H9 (cell line): ENCODE measurements around the gene CETP. TPM values are rescaled to one million over a fixed set of nuclear protein-coding genes. Genes with fewer than 3 reads are reported as not detected.

Experiments
- DNase-seq: peaks from one replicate; pipeline ENCODE4 v3.0.0-alpha.2; 2017
- H2AFZ ChIP-seq: one replicate; pipeline ENCODE4 v1.6.1; 2013; ENCODE audit warnings: mild to moderate bottlenecking, low read length, control low read depth, moderate library complexity
- H2AK5ac ChIP-seq: 2 replicates; pipeline ENCODE4 v1.6.1; 2013; ENCODE audit warnings: low read length, control low read depth, mixed read lengths; ENCODE audit not compliant: insufficient read length
- H2BK120ac ChIP-seq: one replicate; pipeline ENCODE4 v1.6.1; 2013; ENCODE audit warnings: low read depth, mild to moderate bottlenecking, low read length, control low read depth, inconsistent platforms; ENCODE audit not compliant: poor library complexity, severe bottlenecking
- H2BK12ac ChIP-seq: 2 replicates; pipeline ENCODE4 v1.6.1; 2013; ENCODE audit warnings: low read length, control low read depth, mixed read lengths, low read depth; ENCODE audit not compliant: insufficient read length
- H2BK15ac ChIP-seq: 2 replicates; pipeline ENCODE4 v1.6.1; 2013; ENCODE audit warnings: low read depth, low read length, control low read depth
- H2BK20ac ChIP-seq: one replicate; pipeline ENCODE4 v1.6.1; 2013; ENCODE audit warnings: low read depth, mild to moderate bottlenecking, low read length, control low read depth, inconsistent platforms; ENCODE audit not compliant: poor library complexity, severe bottlenecking
- H2BK5ac ChIP-seq: 2 replicates; pipeline ENCODE4 v1.6.1; 2013; ENCODE audit warnings: low read length, control low read depth, mixed read lengths; ENCODE audit not compliant: insufficient read length
- H3K14ac ChIP-seq: 2 replicates; pipeline ENCODE4 v1.6.1; 2013; ENCODE audit warnings: low read length, control low read depth; ENCODE audit not compliant: insufficient read depth
- H3K18ac ChIP-seq: 2 replicates; pipeline ENCODE4 v1.6.1; 2013; ENCODE audit warnings: low read depth, mild to moderate bottlenecking, mixed read lengths, low read length, control low read depth; ENCODE audit not compliant: insufficient read length
- H3K23ac ChIP-seq: 2 replicates; pipeline ENCODE4 v1.6.1; 2013; ENCODE audit warnings: low read length, control low read depth, mixed read lengths, low read depth; ENCODE audit not compliant: insufficient read length
- H3K23me2 ChIP-seq: 2 replicates; pipeline ENCODE4 v1.6.1; 2013; ENCODE audit warnings: low read depth, mild to moderate bottlenecking, mixed read lengths, low read length, control low read depth; ENCODE audit not compliant: insufficient read length, poor library complexity, severe bottlenecking
- H3K27ac ChIP-seq: 2 replicates; pipeline ENCODE4 v1.5.1; 2013; ENCODE audit warnings: low read length, control low read depth, mixed read lengths, low read depth; ENCODE audit not compliant: insufficient read length
- H3K27me3 ChIP-seq: 2 replicates; pipeline ENCODE4 v1.6.1; 2013; ENCODE audit warnings: low read length, control low read depth, inconsistent platforms; ENCODE audit not compliant: insufficient read depth
- H3K4ac ChIP-seq: 2 replicates; pipeline ENCODE4 v1.6.1; 2013; ENCODE audit warnings: low read depth, mild to moderate bottlenecking, control low read depth, inconsistent platforms, low read length, moderate library complexity
- H3K4me1 ChIP-seq: 2 replicates; pipeline ENCODE4 v1.6.1; 2013; ENCODE audit warnings: low read length, control low read depth, inconsistent platforms; ENCODE audit not compliant: insufficient read depth
- H3K4me2 ChIP-seq: 2 replicates; pipeline ENCODE4 v1.6.1; 2013; ENCODE audit warnings: low read length, control low read depth, mixed read lengths; ENCODE audit not compliant: insufficient read length, insufficient read depth
- H3K56ac ChIP-seq: 2 replicates; pipeline ENCODE4 v1.6.1; 2013; ENCODE audit warnings: low read depth, mild to moderate bottlenecking, mixed read lengths, low read length, control low read depth; ENCODE audit not compliant: insufficient read length
- H3K79me1 ChIP-seq: 2 replicates; pipeline ENCODE4 v1.6.1; 2013; ENCODE audit warnings: low read depth, mild to moderate bottlenecking, moderate library complexity, low read length, control low read depth, inconsistent platforms; ENCODE audit not compliant: insufficient read depth, poor library complexity, severe bottlenecking
- H3K79me2 ChIP-seq: 2 replicates; pipeline ENCODE4 v1.6.1; 2013; ENCODE audit warnings: low read length, control low read depth, inconsistent platforms; ENCODE audit not compliant: insufficient read depth
- H3K9ac ChIP-seq: 2 replicates; pipeline ENCODE4 v1.6.1; 2013; ENCODE audit warnings: low read length, control low read depth, mixed read lengths; ENCODE audit not compliant: insufficient read length; ENCODE audit errors: extremely low read depth
- H3K9me3 ChIP-seq: one replicate; pipeline ENCODE4 v1.6.1; 2013; ENCODE audit warnings: low read depth, low read length, inconsistent platforms; ENCODE audit not compliant: control insufficient read depth
- H3T11ph ChIP-seq: one replicate; pipeline ENCODE4 v1.6.1; 2013; ENCODE audit warnings: mild to moderate bottlenecking, low read length, control low read depth, inconsistent platforms
- H4K20me1 ChIP-seq: one replicate; pipeline ENCODE4 v1.6.1; 2013; ENCODE audit not compliant: control insufficient read depth, insufficient read length, insufficient read depth
- H4K5ac ChIP-seq: 2 replicates; pipeline ENCODE4 v1.6.1; 2013; ENCODE audit warnings: low read depth, mild to moderate bottlenecking, mixed read lengths, low read length, control low read depth; ENCODE audit not compliant: insufficient read length
- H4K8ac ChIP-seq: replicated peaks from 2 replicates; pipeline ENCODE4 v1.6.1; 2013; ENCODE audit warnings: low read length, control low read depth, mixed read lengths, low read depth; ENCODE audit not compliant: insufficient read length
- H4K91ac ChIP-seq: 2 replicates; pipeline ENCODE4 v1.6.1; 2013; ENCODE audit warnings: low read depth, mild to moderate bottlenecking, moderate library complexity, mixed read lengths, low read length, control low read depth; ENCODE audit not compliant: insufficient read length
- H3K27ac Mint-ChIP-seq, 3 experiments: 2 replicates in 2 of 3; 3 replicates in 1 of 3; pipeline ENCODE4 v1.8.0; 2020 to 2021; ENCODE audit warnings: mixed read lengths in 3 of 3, mild to moderate bottlenecking in 1 of 3, moderate library complexity in 1 of 3
- H3K27me3 Mint-ChIP-seq: 2 replicates; pipeline ENCODE4 v1.8.0; 2021; ENCODE audit warnings: low read depth, mild to moderate bottlenecking, moderate library complexity, mixed read lengths
- H3K36me3 Mint-ChIP-seq, 3 experiments: 2 replicates in 2 of 3; 3 replicates in 1 of 3; pipeline ENCODE4 v1.8.0; 2020 to 2021; ENCODE audit warnings: low read depth in 3 of 3, mixed read lengths in 3 of 3; ENCODE audit not compliant: insufficient read depth in 1 of 3
- H3K4me1 Mint-ChIP-seq, 2 experiments: 2 replicates each; pipeline ENCODE4 v1.8.0; 2020; ENCODE audit warnings: mixed read lengths in 2 of 2
- H3K4me3 Mint-ChIP-seq, 2 experiments: 2 replicates in 1 of 2; 3 replicates in 1 of 2; pipeline ENCODE4 v1.8.0; 2020 to 2021; ENCODE audit warnings: mild to moderate bottlenecking in 2 of 2, mixed read lengths in 2 of 2, moderate library complexity in 1 of 2
- H3K9me3 Mint-ChIP-seq, 2 experiments: 2 replicates in 1 of 2; 3 replicates in 1 of 2; pipeline ENCODE4 v1.8.0; 2020; ENCODE audit warnings: mild to moderate bottlenecking in 2 of 2, mixed read lengths in 2 of 2, moderate library complexity in 1 of 2
- WGBS: extraction: QIAGEN DNeasy Blood & Tissue Kit; methylation state at CpG from one replicate; pipeline ENCODE4 v1.1.7; 2013; ENCODE audit warnings: missing lambda C conversion rate, low lambda C conversion rate, mixed read lengths; ENCODE audit not compliant: insufficient read length; ENCODE audit errors: extremely low coverage; 5-methylcytosine and 5-hydroxymethylcytosine counted together
- total RNA-seq: library from RNA; stranded (reverse); gene quantifications from 2 replicates; pipeline ENCODE4 v1.2.1, GENCODE V29; 2021
- TF ChIP-seq, protein P1 (sequence below): fragments of 200-600 bp; sonication (generic); conservative IDR thresholded peaks from 3 replicates; pipeline ENCODE4 v1.8.0; 2021; ENCODE audit warnings: antibody characterized with exemption, mild to moderate bottlenecking

Gene CETP
- total RNA-seq, 1 experiment from 2014 or later: not detected

DNA sequence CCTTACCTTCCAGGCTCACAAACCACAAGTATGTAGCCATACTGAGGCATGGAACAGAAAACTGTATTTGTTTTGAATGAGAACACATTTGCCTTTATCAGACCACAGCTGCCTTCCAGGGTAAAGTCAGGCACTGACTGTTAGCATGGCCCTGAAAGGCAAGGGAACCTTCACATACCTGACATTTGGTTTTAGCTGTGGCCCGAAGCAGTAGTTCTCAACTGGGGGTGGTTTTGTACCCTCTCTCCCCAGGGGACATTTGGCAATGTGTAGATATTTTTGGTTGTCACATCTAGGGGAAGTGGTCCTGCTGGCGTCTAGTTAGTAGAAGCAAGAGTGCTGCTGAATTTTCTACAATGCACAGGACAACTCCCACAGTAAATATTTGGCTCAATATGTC lies 20.7 kb upstream of the CETP start:
- H2AK5ac ChIP-seq: no peak overlapping the region
- H3K9me3 ChIP-seq: no peaks in the 10 kb centered on the region
- Mint-ChIP-seq H3K4me1 (no peaks in the 10 kb centered on the region), H3K36me3 (peaks cover 51 to 88% (median 68%) of the 10 kb centered on the region in 3 experiments), H3K27ac (no peak overlapping the region), H3K27me3 (no peaks in the 10 kb centered on the region), H3K4me3 (no peak overlapping the region), H3K9me3 (no peaks in the 10 kb centered on the region)
- no peak overlapping the region for H3K14ac ChIP-seq
- H3K79me2 ChIP-seq: no peaks in the 10 kb centered on the region
- no peaks in the 10 kb centered on the region for H3K4me1 ChIP-seq
- H3K4me2 ChIP-seq: no peak overlapping the region
- no peak overlapping the region for H3K18ac ChIP-seq
- H2BK5ac ChIP-seq: no peak overlapping the region
- TF ChIP-seq, protein P1, sequence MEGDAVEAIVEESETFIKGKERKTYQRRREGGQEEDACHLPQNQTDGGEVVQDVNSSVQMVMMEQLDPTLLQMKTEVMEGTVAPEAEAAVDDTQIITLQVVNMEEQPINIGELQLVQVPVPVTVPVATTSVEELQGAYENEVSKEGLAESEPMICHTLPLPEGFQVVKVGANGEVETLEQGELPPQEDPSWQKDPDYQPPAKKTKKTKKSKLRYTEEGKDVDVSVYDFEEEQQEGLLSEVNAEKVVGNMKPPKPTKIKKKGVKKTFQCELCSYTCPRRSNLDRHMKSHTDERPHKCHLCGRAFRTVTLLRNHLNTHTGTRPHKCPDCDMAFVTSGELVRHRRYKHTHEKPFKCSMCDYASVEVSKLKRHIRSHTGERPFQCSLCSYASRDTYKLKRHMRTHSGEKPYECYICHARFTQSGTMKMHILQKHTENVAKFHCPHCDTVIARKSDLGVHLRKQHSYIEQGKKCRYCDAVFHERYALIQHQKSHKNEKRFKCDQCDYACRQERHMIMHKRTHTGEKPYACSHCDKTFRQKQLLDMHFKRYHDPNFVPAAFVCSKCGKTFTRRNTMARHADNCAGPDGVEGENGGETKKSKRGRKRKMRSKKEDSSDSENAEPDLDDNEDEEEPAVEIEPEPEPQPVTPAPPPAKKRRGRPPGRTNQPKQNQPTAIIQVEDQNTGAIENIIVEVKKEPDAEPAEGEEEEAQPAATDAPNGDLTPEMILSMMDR: no peak
- no peak overlapping the region for H2BK120ac ChIP-seq
- H3T11ph ChIP-seq: no peak overlapping the region
- no peak overlapping the region for H4K5ac ChIP-seq
- H3K27ac ChIP-seq: no peak overlapping the region
- no peak overlapping the region for H2BK12ac ChIP-seq
- no peak overlapping the region for H4K91ac ChIP-seq
- no peaks in the 10 kb centered on the region for H3K23me2 ChIP-seq
- no peaks in the 10 kb centered on the region for H3K79me1 ChIP-seq
- no peak for DNase-seq
- H3K23ac ChIP-seq: no peak overlapping the region
- no peak overlapping the region for H2BK15ac ChIP-seq
- H4K20me1 ChIP-seq: no peaks in the 10 kb centered on the region
- H3K56ac ChIP-seq: no peak overlapping the region
- H3K27me3 ChIP-seq: no peaks in the 10 kb centered on the region
- H2AFZ ChIP-seq: no peak overlapping the region
- no peak overlapping the region for H3K9ac ChIP-seq
- no CpG with 5 or more reads among the region's 2 CpGs for WGBS
- H2BK20ac ChIP-seq: no peak overlapping the region
- no peak overlapping the region for H3K4ac ChIP-seq
- no peak overlapping the region for H4K8ac ChIP-seq
